MM.1S (cell line): ENCODE results near the gene CCDC196.
"Not testable (repeated sequence)": the region's sequence is repeated elsewhere in the genome, so short reads cannot be mapped to it uniquely, and the experiment has no call there.

Experiments
- DNase-seq: peaks from one replicate; pipeline ENCODE4 v3.0.0-alpha.2; 2015
- H2AFZ ChIP-seq: fragments of 300-600 bp; sonication (generic); 2 replicates; pipeline ENCODE4 v1.6.0; 2016; ENCODE audit warnings: antibody characterized with exemption, low read length
- H3F3A ChIP-seq: fragments of 300-600 bp; sonication (generic); 2 replicates; pipeline ENCODE4 v1.6.1; 2016; ENCODE audit warnings: mild to moderate bottlenecking, antibody characterized with exemption, low read length, moderate library complexity, mixed read lengths; ENCODE audit not compliant: insufficient read depth
- H3K27ac ChIP-seq: fragments of 300-600 bp; sonication (generic); 2 replicates; pipeline ENCODE4 v1.5.1; 2016; ENCODE audit warnings: mild to moderate bottlenecking, low read length
- H3K27me3 ChIP-seq: fragments of 300-600 bp; sonication (generic); replicated peaks from 2 replicates; pipeline ENCODE4 v1.6.0; 2016; ENCODE audit warnings: low read length; ENCODE audit not compliant: insufficient read depth
- H3K36me3 ChIP-seq: fragments of 300-600 bp; sonication (generic); replicated peaks from 2 replicates; pipeline ENCODE4 v1.6.1; 2016; ENCODE audit warnings: mild to moderate bottlenecking, low read length, mixed read lengths; ENCODE audit not compliant: insufficient read depth
- H3K4me1 ChIP-seq: fragments of 300-600 bp; sonication (generic); 2 replicates; pipeline ENCODE4 v1.6.1; 2016; ENCODE audit warnings: low read length, mixed read lengths
- H3K4me2 ChIP-seq: fragments of 300-600 bp; sonication (generic); 2 replicates; pipeline ENCODE4 v1.6.0; 2016; ENCODE audit warnings: low read depth, low read length
- H3K4me3 ChIP-seq: fragments of 300-600 bp; sonication (generic); 2 replicates; pipeline ENCODE4 v1.5.1; 2016; ENCODE audit warnings: low read length, mixed read lengths
- H3K79me2 ChIP-seq: fragments of 300-600 bp; sonication (generic); 2 replicates; pipeline ENCODE4 v1.6.1; 2016; ENCODE audit warnings: mixed run types, low read length, mixed read lengths
- H3K9ac ChIP-seq: fragments of 300-600 bp; sonication (generic); 2 replicates; pipeline ENCODE4 v1.6.1; 2016; ENCODE audit warnings: low read length, mixed read lengths
- H3K9me2 ChIP-seq: fragments of 300-600 bp; sonication (generic); replicated peaks from 2 replicates; pipeline ENCODE4 v1.6.1; 2016; ENCODE audit warnings: mild to moderate bottlenecking, low read length, mixed read lengths; ENCODE audit not compliant: insufficient read depth
- H3K9me3 ChIP-seq: fragments of 300-600 bp; sonication (generic); replicated peaks from 2 replicates; pipeline ENCODE4 v1.6.1; 2016; ENCODE audit warnings: mild to moderate bottlenecking, low read length, mixed read lengths; ENCODE audit not compliant: insufficient read depth
- H4K20me1 ChIP-seq: fragments of 300-600 bp; sonication (generic); 2 replicates; pipeline ENCODE4 v1.6.1; 2016; ENCODE audit warnings: mild to moderate bottlenecking, low read length, moderate library complexity, mixed read lengths; ENCODE audit not compliant: insufficient read depth
- CTCF ChIP-seq: fragments of 300-600 bp; sonication (generic); IDR thresholded peaks from 2 replicates; pipeline ENCODE4 v1.5.1; 2016; ENCODE audit warnings: antibody characterized with exemption, low read length, mixed read lengths
- EZH2 ChIP-seq: fragments of 300-600 bp; sonication (generic); optimal IDR thresholded peaks from 2 replicates; pipeline ENCODE3; 2017; ENCODE audit warnings: low read depth, mild to moderate bottlenecking, antibody characterized with exemption, low read length, mixed read lengths
- EZH2phosphoT487 ChIP-seq: fragments of 300-600 bp; sonication (generic); IDR thresholded peaks from 2 replicates; pipeline ENCODE4 v1.6.1; 2018; ENCODE audit warnings: antibody characterized with exemption, low read length

Gene CCDC196

GRCh38 chr14:66496911-66497310 is 10.7 kb downstream of the CCDC196 start:
- Histone ChIP-seq H4K20me1 (no peaks in the 10 kb centered on the region), H3K4me2 (no peak overlapping the region), H3K9me2 (no peaks in the 10 kb centered on the region), H2AFZ (no peak overlapping the region), H3F3A (no peaks in the 10 kb centered on the region), H3K9ac (no peak overlapping the region), H3K9me3 (no peaks in the 10 kb centered on the region), H3K27me3 (no peaks in the 10 kb centered on the region), H3K79me2 (no peaks in the 10 kb centered on the region), H3K36me3 (no peaks in the 10 kb centered on the region), H3K4me1 (no peaks in the 10 kb centered on the region), H3K4me3 (no peak overlapping the region), H3K27ac (no peak overlapping the region)
- peak; percentile 16 for DNase-seq
- no peak for TF ChIP-seq CTCF
- TF ChIP-seq EZH2phosphoT487, result no peak
- TF ChIP-seq EZH2, result no peak

GRCh38 chr14:66498311-66498710 is 12.1 kb downstream of the CCDC196 start:
- Histone ChIP-seq H2AFZ (no peak overlapping the region), H3K9ac (no peak overlapping the region), H4K20me1 (no peaks in the 10 kb centered on the region), H3K9me3 (no peaks in the 10 kb centered on the region), H3K4me3 (no peak overlapping the region), H3K9me2 (no peaks in the 10 kb centered on the region), H3F3A (no peaks in the 10 kb centered on the region), H3K79me2 (no peaks in the 10 kb centered on the region), H3K27me3 (no peaks in the 10 kb centered on the region), H3K27ac (no peak overlapping the region), H3K4me1 (no peaks in the 10 kb centered on the region), H3K36me3 (no peaks in the 10 kb centered on the region), H3K4me2 (no peak overlapping the region)
- no peak for DNase-seq
- TF ChIP-seq CTCF, result no peak
- TF ChIP-seq EZH2, result no peak
- TF ChIP-seq EZH2phosphoT487, result no peak

GRCh38 chr14:66501592-66501991 is 15.4 kb downstream of the CCDC196 start:
- Histone ChIP-seq H3K36me3 (no peaks in the 10 kb centered on the region), H3K9me2 (no peaks in the 10 kb centered on the region), H3K9ac (no peak overlapping the region), H3K4me1 (no peaks in the 10 kb centered on the region), H4K20me1 (no peaks in the 10 kb centered on the region), H3F3A (no peaks in the 10 kb centered on the region), H2AFZ (no peak overlapping the region), H3K9me3 (no peaks in the 10 kb centered on the region), H3K4me2 (no peak overlapping the region), H3K27me3 (no peaks in the 10 kb centered on the region), H3K4me3 (no peak overlapping the region), H3K27ac (no peak overlapping the region), H3K79me2 (no peaks in the 10 kb centered on the region)
- DNase-seq, result no peak
- TF ChIP-seq EZH2phosphoT487 (no peak), CTCF (no peak), EZH2 (no peak)

- H4K20me1 ChIP-seq, H3K4me2 ChIP-seq, H3K9me2 ChIP-seq, H3K4me3 ChIP-seq, H3K27me3 ChIP-seq, H2AFZ ChIP-seq, H3K36me3 ChIP-seq, H3K9me3 ChIP-seq, H3F3A ChIP-seq, H3K27ac ChIP-seq, H3K79me2 ChIP-seq, DNase-seq, H3K9ac ChIP-seq, H3K4me1 ChIP-seq: not testable (repeated sequence)
Measured at GRCh38 chr14:66502836-66503235, 16.7 kb downstream of the CCDC196 start.
